Measurements from ENCODE around the gene SLC35F3. TPM values are rescaled to one million over a fixed set of nuclear protein-coding genes. Genes with fewer than 3 reads are reported as not detected.

SLC35F3 gene
- polyA plus RNA-seq, 1 donor from 2014 or later = 13.9 TPM

DNA sequence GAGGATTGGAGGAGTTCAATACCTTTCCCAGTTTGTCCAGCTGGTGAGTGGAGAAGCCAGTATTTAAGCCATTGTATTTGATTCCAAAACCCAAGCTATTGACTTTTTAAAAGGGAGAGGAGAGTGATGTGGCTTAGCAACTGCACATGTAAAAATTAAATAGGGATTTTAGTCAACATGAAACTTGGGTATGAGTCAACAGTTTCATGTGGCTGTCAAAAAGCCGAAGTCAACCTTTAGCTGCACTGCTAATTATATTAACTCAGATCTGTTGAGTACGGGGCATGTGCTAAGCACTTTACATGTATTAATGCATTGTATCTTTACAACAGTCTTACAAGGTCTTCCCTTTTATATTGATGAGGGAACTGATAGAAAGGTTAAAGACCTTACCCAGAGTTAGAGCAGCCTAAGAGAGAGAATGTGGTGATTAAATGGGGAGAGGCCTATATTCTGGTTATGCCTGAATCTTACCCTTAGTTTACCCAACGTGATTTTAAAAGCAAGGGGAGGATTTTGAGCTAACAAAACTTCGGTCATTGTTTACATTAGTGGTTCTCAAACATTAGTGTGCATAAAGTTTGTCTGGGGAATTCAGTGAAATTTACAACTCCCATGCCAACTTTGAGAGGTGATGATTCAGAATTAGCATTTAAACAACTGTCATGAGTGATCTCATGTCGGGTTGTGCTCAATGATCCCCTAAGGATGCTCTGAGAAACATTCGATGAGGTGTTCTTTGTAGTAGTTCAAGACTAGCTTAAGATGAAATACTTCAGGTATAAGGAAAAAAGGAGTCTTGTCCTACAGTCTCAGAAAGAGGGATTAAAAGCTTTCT, 6.9 kb upstream of the SLC35F3 start:
- Histone ChIP-seq H3K79me2 (replicated peaks; ENCODE audit: insufficient read depth, low read length) (no peaks in the 10 kb centered on the region), H3K36me3 (ENCODE audit: insufficient read depth, low read length) (no peaks in the 10 kb centered on the region), H3K27me3 (ENCODE audit: insufficient read depth, low read depth, low read length) (peaks cover 3% of the 10 kb centered on the region), H3K4me2 (ENCODE audit: low read length) (no peak overlapping the region), H3F3A (ENCODE audit: insufficient read depth, low read length, poor library complexity, severe bottlenecking) (no peaks in the 10 kb centered on the region), H3K9ac (ENCODE audit: low read length) (no peak overlapping the region), H4K20me1 (ENCODE audit: insufficient read depth) (no peaks in the 10 kb centered on the region), H3K27ac (ENCODE audit: low read length) (no peak overlapping the region), H3K4me3 (ENCODE audit: low read length) (no peak overlapping the region), H3K9me3 (ENCODE audit: low read length) (peaks cover 3% of the 10 kb centered on the region), H3K9me2 (ENCODE audit: insufficient read depth, low read length) (no peaks in the 10 kb centered on the region), H2AFZ (ENCODE audit: low read depth, low read length) (no peak overlapping the region)
- TF ChIP-seq POLR2AphosphoS5 (IDR thresholded peaks at IDR 0.05) (no peak), RAD21 (conservative IDR thresholded peaks at IDR 0.05) (no peak), TAF1 (IDR thresholded peaks at IDR 0.05; ENCODE audit: low read depth) (no peak), EP300 (conservative IDR thresholded peaks at IDR 0.05; ENCODE audit: poor library complexity, severe bottlenecking) (no peak)
- TF ChIP-seq, protein P1, sequence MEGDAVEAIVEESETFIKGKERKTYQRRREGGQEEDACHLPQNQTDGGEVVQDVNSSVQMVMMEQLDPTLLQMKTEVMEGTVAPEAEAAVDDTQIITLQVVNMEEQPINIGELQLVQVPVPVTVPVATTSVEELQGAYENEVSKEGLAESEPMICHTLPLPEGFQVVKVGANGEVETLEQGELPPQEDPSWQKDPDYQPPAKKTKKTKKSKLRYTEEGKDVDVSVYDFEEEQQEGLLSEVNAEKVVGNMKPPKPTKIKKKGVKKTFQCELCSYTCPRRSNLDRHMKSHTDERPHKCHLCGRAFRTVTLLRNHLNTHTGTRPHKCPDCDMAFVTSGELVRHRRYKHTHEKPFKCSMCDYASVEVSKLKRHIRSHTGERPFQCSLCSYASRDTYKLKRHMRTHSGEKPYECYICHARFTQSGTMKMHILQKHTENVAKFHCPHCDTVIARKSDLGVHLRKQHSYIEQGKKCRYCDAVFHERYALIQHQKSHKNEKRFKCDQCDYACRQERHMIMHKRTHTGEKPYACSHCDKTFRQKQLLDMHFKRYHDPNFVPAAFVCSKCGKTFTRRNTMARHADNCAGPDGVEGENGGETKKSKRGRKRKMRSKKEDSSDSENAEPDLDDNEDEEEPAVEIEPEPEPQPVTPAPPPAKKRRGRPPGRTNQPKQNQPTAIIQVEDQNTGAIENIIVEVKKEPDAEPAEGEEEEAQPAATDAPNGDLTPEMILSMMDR (IDR thresholded peaks at IDR 0.05; ENCODE audit: poor library complexity, severe bottlenecking) = no peak

GRCh38 chr1:233901495-233901894, 3.0 kb upstream of the SLC35F3 start:
- no peak overlapping the region for H3K27ac ChIP-seq (ENCODE audit: low read length)
- no peaks in the 10 kb centered on the region for H3K36me3 ChIP-seq (ENCODE audit: insufficient read depth, low read length)
- H3K79me2 ChIP-seq (replicated peaks; ENCODE audit: insufficient read depth, low read length) = peaks cover 12% of the 10 kb centered on the region
- no peaks in the 10 kb centered on the region for H4K20me1 ChIP-seq (ENCODE audit: insufficient read depth)
- peaks cover 5% of the 10 kb centered on the region for H3F3A ChIP-seq (ENCODE audit: insufficient read depth, low read length, poor library complexity, severe bottlenecking)
- no peak overlapping the region for H3K4me3 ChIP-seq (ENCODE audit: low read length)
- no peak overlapping the region for H2AFZ ChIP-seq (ENCODE audit: low read depth, low read length)
- no peak overlapping the region for H3K4me2 ChIP-seq (ENCODE audit: low read length)
- H3K9me2 ChIP-seq (ENCODE audit: insufficient read depth, low read length) = no peaks in the 10 kb centered on the region
- H3K9me3 ChIP-seq (ENCODE audit: low read length) = peaks cover 3% of the 10 kb centered on the region
- TF ChIP-seq, protein P1 (IDR thresholded peaks at IDR 0.05; ENCODE audit: poor library complexity, severe bottlenecking) = no peak
- TF ChIP-seq EP300 (conservative IDR thresholded peaks at IDR 0.05; ENCODE audit: poor library complexity, severe bottlenecking) (no peak), EZH2 (IDR thresholded peaks at IDR 0.05; ENCODE audit: borderline replicate concordance, insufficient read depth, low read length, poor library complexity, severe bottlenecking) (no peak), TAF1 (IDR thresholded peaks at IDR 0.05; ENCODE audit: low read depth) (no peak), SMC3 (conservative IDR thresholded peaks at IDR 0.05; ENCODE audit: poor library complexity) (no peak), MXI1 (conservative IDR thresholded peaks at IDR 0.05; ENCODE audit: poor library complexity, severe bottlenecking) (no peak), POLR2AphosphoS5 (IDR thresholded peaks at IDR 0.05) (no peak), RAD21 (conservative IDR thresholded peaks at IDR 0.05) (no peak)
- TF ChIP-seq, protein P2, sequence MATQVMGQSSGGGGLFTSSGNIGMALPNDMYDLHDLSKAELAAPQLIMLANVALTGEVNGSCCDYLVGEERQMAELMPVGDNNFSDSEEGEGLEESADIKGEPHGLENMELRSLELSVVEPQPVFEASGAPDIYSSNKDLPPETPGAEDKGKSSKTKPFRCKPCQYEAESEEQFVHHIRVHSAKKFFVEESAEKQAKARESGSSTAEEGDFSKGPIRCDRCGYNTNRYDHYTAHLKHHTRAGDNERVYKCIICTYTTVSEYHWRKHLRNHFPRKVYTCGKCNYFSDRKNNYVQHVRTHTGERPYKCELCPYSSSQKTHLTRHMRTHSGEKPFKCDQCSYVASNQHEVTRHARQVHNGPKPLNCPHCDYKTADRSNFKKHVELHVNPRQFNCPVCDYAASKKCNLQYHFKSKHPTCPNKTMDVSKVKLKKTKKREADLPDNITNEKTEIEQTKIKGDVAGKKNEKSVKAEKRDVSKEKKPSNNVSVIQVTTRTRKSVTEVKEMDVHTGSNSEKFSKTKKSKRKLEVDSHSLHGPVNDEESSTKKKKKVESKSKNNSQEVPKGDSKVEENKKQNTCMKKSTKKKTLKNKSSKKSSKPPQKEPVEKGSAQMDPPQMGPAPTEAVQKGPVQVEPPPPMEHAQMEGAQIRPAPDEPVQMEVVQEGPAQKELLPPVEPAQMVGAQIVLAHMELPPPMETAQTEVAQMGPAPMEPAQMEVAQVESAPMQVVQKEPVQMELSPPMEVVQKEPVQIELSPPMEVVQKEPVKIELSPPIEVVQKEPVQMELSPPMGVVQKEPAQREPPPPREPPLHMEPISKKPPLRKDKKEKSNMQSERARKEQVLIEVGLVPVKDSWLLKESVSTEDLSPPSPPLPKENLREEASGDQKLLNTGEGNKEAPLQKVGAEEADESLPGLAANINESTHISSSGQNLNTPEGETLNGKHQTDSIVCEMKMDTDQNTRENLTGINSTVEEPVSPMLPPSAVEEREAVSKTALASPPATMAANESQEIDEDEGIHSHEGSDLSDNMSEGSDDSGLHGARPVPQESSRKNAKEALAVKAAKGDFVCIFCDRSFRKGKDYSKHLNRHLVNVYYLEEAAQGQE (IDR thresholded peaks at IDR 0.05; ENCODE audit: borderline replicate concordance) = no peak
- H3K9ac ChIP-seq (ENCODE audit: low read length) = no peak overlapping the region
- H3K27me3 ChIP-seq (ENCODE audit: insufficient read depth, low read depth, low read length) = peaks cover 29% of the 10 kb centered on the region
